HG02870 (cell line): ENCODE results near the gene NUDT22.
A peak's percentile ranks its signal among the peaks of the same experiment; 100 is the strongest.

Source experiments
- ATAC-seq: cut with Tn5 transposase; IDR thresholded peaks from one replicate; pipeline ENCODE4 v1.9.1; 2021; ENCODE audit warnings: mild to moderate bottlenecking, moderate library complexity; ENCODE audit not compliant: unreplicated experiment

Gene NUDT22

GRCh38 chr11:64241241-64241490, 15.1 kb downstream of the NUDT22 start:
- peak; percentile 59 for ATAC-seq

DNA sequence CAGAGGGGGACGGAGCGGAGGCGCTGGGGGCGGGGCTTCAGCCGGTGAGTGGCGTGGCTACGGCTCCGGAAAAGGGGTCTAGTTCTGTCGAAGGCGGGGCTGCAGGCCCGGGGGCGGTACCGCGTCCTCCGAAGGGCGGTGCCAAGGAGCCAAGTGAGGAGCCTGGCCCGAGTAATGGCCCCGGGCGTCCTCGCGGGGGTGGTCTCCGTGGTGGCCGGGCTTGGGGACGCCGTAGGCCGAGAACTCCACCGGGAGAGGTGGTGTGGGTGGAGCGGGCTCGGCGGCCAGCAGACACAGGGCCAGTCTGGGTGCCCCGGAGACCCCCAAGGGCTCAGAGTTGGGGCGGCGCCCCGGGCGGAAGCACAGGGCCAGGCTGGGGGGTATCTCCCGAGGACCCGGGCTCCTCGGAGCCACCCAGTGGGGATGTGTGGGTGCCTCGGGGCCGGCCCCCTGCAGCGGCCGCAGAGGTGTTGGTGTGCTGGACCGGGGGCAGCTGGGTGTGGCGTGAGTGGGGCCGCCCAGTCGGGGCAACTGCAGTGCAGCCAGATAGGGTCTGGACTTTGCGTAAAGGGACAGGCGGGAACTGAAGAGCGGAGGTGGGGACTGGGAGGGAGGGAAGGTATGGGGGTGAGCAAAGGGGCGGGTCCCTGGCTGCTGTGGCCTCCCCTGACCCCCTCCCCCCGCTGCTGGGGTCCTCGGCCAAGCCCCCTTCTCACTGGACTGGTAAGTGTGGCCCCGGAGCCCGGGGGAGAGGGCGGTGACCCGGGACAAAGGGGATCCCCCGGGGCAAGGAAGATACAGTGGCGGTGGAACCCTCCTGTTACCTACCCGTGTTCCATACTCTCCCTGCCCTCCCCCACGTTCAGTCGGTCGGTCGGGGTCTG, 15.7 kb downstream of the NUDT22 start:
- ATAC-seq: no peak

DNA sequence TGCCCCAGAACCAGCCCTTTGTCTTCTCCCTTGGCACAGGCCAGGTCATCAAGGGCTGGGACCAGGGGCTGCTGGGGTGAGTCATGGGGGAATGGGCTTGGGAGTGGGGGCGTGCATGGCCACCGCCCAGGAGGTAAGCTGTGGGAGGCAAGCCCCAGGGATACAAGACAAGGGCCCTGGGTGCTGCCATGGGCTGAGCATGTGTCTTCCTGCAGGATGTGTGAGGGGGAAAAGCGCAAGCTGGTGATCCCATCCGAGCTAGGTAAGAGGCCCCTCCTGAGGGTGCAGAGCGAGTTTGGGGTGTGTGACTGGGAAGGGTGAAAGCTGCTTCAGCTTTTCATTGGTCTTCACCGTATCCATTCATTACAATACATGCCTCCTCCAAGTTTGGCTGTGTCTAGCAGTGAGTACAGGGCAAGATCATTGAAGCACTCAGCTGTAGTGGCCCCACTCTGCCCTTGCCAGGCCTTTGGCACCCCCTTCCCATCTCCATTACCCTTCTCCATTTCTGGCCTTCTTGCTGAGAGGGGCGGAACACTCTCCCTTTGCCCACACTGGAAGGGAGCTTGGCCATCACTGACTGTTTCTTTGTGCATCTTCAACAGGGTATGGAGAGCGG, 17.3 kb downstream of the NUDT22 start:
- ATAC-seq: no peak

GRCh38 chr11:64244107-64244506, 18.0 kb downstream of the NUDT22 start:
- ATAC-seq: no peak

GRCh38 chr11:64244966-64245365, 18.9 kb downstream of the NUDT22 start:
- ATAC-seq: no peak

GRCh38 chr11:64245401-64245796, 19.3 kb downstream of the NUDT22 start:
- no peak for ATAC-seq

GRCh38 chr11:64245797-64246620, 19.9 kb downstream of the NUDT22 start:
- ATAC-seq: no peak

DNA sequence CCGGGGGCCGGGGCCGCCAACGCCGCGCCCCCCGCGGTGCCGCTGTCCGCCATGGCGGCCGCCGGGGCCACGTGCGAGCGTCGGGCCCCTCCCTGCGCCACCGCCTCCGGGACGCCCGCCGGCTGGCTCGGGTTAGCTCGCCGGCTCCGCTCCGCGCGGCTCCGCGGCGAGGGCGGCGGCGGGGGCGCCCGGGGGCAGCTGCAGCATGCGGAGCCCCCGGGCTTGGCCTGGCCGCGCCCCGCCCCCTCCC, 20.5 kb downstream of the NUDT22 start:
- ATAC-seq: peak; percentile 26

- peak; percentile 32 for ATAC-seq
Observed at GRCh38 chr11:64246871-64247728, 21.0 kb downstream of the NUDT22 start, which contains the start of gene PPP1R14B. TSS of gene PPP1R14B (minus strand) at chr11:64246943. CDS start at chr11:64246673, 270 bp downstream.

- ATAC-seq: no peak
Observed at GRCh38 chr11:64247729-64248531, 21.9 kb downstream of the NUDT22 start.

- no peak for ATAC-seq
Observed at GRCh38 chr11:64248578-64248977, 22.5 kb downstream of the NUDT22 start.

DNA sequence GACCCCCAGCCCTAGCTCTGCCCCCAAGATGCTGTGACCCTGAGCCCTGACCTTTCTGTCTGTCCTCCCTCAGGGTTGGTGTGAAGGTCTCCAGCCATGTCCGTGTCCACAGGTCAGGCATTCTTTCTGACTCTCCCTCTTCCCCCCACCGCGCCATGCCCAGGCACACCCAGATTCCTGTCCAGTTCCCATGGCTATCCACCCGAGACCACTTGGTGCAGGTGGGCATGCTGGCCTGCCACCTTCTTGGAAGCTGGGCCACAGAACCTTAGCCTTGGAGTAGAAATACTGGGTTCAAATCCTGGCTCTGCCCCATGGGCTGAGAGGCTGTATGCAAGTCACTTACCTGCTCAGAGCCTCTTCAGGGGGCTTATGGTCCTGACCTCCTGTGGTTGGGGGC, 23.0 kb downstream of the NUDT22 start:
- ATAC-seq: no peak

- ATAC-seq: no peak
Observed at GRCh38 chr11:64249563-64250414, 23.7 kb downstream of the NUDT22 start.

DNA sequence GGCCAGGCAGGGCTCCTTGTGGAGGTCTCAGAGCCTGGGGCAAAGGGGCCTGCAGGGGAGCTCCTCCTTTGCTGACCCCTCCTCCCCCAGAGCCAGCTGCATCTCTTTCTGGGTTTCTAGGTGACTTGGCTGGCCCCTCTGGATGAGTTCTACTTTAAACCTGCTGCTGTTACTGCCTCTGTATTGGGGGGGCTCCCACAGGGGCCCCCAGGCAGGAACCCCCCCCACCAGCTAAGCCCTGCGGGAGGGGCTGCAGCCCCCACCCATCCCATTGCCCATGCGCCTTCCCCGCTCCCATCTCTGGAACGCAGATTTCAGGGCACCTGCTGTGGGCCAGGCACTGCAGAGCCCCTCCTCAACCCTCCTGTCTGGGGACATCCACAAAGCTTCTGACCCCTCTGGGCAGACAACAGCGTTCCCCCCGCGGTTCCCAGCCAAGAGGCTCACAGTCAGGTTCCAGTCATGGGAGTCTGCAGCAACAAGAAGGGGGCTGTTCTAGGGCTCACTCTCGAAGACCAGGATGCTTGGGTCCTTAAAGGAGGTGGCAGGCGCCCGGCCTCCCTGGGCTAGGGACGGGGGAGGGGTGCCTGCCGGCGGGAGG, 24.4 kb downstream of the NUDT22 start:
- ATAC-seq: no peak

DNA sequence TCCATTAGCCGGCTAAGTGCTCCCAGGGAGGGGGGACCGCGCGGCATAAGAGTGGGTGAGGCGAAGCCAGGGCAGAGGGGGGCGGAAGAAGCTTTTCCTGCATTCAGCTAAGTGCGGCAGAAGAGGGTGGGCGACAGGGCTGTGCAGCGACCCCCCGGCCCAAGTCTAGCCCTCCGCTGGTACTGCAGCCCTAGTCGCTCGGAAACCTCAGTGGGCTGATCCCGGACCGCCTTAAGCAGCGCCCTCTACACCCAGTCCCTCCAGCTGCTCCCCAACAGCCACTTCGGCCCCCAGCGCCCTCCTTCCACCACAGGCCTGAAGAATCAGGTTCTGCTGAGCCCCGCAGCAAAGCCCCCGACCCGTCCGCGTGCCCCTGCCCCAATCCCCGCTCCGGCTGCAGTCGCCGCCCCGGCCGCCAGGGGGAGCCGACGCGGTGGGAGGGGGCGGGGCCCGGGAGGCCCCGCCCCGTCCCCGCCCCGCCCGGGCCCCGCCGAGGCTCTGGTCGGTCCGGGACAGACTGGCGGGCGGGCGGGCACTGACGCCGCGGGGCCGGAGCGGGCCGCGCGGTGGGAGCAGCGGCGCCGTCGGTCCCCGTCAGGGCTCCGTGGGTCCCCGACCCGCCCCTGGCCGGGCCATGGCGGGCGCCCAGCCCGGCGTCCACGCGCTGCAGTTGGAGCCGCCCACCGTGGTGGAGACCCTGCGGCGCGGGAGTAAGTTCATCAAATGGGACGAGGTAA, 25.1 kb downstream of the NUDT22 start, which contains the start of gene PLCB3:
Gene PLCB3, plus strand, starts transcription at position 515 of the 737 bp plus-strand sequence. Its CDS starts 120 bp downstream, at position 635.
- peak; percentile 31 for ATAC-seq

DNA sequence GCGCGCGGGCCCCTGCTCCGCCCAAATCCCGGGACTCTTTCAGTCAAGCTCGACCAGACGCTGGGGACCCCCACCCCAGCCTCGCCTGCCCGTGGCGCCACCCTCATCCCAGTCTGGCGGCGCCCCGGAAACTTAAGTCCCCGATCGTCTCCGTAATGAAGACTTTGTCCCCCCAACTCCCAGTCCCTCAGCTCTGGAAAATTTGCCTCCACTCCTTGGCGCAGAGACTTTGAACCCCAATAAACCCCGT, 25.6 kb downstream of the NUDT22 start:
- peak; percentile 8 for ATAC-seq

DNA sequence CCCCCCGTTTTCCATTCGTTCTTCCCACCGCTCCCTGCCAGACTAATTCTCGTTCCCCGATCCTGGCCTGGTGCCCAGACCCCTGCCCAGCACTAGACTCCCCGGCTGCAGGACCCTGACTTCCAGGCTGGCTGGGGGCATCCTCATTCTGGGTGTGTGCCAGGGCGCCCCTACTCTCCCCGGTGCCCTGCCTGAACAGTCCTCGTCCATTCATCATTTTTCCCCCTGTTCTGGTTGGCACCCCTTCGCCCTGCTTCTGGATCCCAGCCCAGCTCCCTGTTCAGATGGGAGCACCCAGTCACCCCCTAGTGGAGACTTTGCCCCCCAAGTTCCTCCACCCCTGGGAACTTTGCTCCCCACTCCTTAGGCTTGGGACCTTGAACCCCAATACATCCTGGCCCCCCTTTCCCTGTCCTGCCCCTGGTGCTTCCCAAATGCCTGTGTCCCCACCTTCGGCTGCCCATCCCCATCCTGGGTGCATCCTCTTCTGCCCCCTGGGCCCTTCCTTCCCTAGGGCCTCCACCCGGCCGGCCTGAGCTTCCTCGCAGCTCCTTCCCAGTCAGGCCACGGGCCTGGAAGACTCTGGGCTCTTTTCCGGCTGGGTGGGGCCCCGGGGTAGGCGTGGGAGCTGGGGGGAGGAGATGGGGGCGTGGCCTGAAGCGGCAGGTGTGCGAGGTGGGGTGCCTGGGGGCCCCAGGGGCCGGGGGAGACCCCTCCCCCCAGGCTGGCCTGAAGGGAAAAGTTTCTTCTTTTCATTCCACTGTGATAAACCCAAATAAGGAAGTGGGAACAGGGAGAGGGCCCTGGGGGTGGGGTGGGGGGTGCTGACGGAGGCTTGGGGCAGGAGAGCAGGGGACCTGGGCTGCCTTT, 26.2 kb downstream of the NUDT22 start:
- no peak for ATAC-seq
